ENCODE results near the gene ALDH1A3.

DNA sequence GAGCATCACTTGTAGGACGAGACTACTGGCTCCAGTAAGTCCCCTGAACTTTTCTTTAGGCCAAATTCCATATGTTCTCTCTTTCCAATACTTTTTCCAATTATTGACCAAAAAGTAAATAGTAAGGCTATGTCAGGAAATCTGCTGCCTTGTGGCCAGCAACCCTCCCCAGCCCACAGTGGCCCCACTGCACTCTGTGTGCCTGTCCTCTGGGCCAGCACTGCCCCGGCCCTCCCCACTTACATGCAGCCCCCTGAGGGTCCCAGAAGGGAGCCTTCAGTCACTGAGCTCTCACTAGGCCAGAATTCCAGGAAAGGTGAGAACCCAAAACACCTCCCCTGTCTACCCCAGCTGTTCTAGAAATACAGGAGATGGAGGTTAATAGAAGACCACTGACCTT lies 21.3 kb upstream of the ALDH1A3 start:
- TF ChIP-seq, protein P1, sequence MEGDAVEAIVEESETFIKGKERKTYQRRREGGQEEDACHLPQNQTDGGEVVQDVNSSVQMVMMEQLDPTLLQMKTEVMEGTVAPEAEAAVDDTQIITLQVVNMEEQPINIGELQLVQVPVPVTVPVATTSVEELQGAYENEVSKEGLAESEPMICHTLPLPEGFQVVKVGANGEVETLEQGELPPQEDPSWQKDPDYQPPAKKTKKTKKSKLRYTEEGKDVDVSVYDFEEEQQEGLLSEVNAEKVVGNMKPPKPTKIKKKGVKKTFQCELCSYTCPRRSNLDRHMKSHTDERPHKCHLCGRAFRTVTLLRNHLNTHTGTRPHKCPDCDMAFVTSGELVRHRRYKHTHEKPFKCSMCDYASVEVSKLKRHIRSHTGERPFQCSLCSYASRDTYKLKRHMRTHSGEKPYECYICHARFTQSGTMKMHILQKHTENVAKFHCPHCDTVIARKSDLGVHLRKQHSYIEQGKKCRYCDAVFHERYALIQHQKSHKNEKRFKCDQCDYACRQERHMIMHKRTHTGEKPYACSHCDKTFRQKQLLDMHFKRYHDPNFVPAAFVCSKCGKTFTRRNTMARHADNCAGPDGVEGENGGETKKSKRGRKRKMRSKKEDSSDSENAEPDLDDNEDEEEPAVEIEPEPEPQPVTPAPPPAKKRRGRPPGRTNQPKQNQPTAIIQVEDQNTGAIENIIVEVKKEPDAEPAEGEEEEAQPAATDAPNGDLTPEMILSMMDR (IDR thresholded peaks at IDR 0.05), result no peak
- no peak for TF ChIP-seq POLR2A (IDR thresholded peaks at IDR 0.05)

Measured in Peyer's patch (tissue), 4 donors.